Thyroid gland (tissue), 4 donors: ENCODE data around the gene STK36. TPM values are rescaled to one million over a fixed set of nuclear protein-coding genes. Genes with fewer than 3 reads are reported as not detected.

Experiments
- DNase-seq, 2 donors: peaks; one replicate each; pipeline ENCODE4 v3.0.0-alpha.2; 2019
- H3K27ac ChIP-seq, 3 donors: fragments of 200-600 bp; sonication (generic); 1 replicate in 2 of 3; 2 replicates in 1 of 3; pipeline ENCODE4 v1.5.1; 2016 to 2019; ENCODE audit warnings: mild to moderate bottlenecking in 1 of 3, moderate library complexity in 1 of 3
- H3K27me3 ChIP-seq: fragments of 200-600 bp; sonication (generic); one replicate; pipeline ENCODE4 v1.5.1; 2019
- H3K36me3 ChIP-seq, 2 donors: fragments of 200-600 bp; sonication (generic); one replicate each; pipeline ENCODE4 v1.5.1; 2016 to 2019
- H3K4me1 ChIP-seq, 2 donors: fragments of 200-600 bp; sonication (generic); one replicate each; pipeline ENCODE4 v1.5.1; 2017 to 2019
- H3K4me3 ChIP-seq, 3 donors: fragments of 200-600 bp; sonication (generic); replicated peaks in 1 of 3; 1 replicate in 2 of 3; 2 replicates in 1 of 3; pipeline ENCODE4 v1.5.1; 2016; ENCODE audit warnings: mild to moderate bottlenecking in 1 of 3
- H3K9me3 ChIP-seq: fragments of 200-600 bp; sonication (generic); one replicate; pipeline ENCODE4 v1.5.1; 2017
- POLR2A ChIP-seq, 2 donors: fragments of 450-650 bp; IDR thresholded peaks; one replicate each; pipeline ENCODE4 v1.6.1; 2017; ENCODE audit warnings: antibody characterized with exemption in 2 of 2, mild to moderate bottlenecking in 2 of 2, moderate library complexity in 1 of 2
- WGBS, 2 donors: methylation state at CpG; one replicate each; pipeline ENCODE4 v1.1.5; 2017; 5-methylcytosine and 5-hydroxymethylcytosine counted together
- intact Hi-C: fragments of 100-400 bp; cut with DNase I; formaldehyde crosslinking; loops from one replicate; pipeline ENCODE4 v1.15.1; 2023
- total RNA-seq, 4 donors: library from RNA; depleted of rRNA; stranded (reverse); fragments of >200 nt; gene quantifications; one replicate each; pipeline ENCODE4 v1.2.3, GENCODE V29; 2016
- TF ChIP-seq, protein P1 (sequence below), 6 experiments: fragments of 200-600 bp in 3 of 6; fragments of 450-650 bp in 3 of 6; sonication (generic) in 3 of 6; IDR thresholded peaks; one replicate each; pipeline ENCODE4 v1.5.1; 2016 to 2019; ENCODE audit warnings: antibody characterized with exemption in 6 of 6, mild to moderate bottlenecking in 2 of 6, inconsistent platforms in 1 of 6, moderate library complexity in 1 of 6

Gene STK36
- total RNA-seq, 4 donors from 2014 or later: 50.9 to 82.3 (median 64.0) TPM

DNA sequence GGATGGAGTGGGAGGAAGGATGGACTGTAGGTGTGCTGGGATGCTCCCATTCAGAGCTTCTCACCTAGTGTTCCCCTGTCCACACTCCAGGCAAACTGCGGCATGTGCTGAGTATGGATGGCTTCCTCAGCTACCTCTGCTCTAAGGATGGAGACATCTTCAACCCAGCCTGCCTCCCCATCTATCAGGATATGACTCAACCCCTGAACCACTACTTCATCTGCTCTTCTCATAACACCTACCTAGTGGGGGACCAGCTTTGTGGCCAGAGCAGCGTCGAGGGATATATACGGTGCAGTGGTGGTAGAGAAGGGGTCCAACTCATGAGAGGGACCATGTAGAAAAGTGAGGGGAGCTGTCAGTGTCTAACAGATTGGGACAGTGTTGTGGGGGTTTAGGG is 43.9 kb upstream of the STK36 start:
- 95 to 96% methylated on average over 4 of the region's 4 CpGs for WGBS, 2 donors

DNA sequence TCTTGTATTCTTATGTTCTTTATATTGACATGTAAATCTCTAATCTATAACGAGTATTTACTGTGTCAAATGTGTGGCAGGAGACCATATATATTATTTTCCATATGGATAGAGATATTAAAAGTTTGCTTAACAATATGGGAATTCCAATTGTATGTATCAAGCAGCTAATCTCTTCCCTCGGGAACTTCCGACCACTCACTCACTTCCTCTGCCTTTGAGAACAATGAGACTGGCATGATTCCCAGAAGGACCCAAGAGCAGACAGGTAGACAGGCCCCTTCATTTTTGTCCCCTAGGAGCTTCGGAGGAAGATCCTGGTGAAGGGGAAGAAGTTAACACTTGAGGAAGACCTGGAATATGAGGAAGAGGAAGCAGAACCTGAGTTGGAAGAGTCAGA is 40.0 kb upstream of the STK36 start:
- Histone ChIP-seq H3K27ac (no peak overlapping the region), H3K4me3 (no peak overlapping the region), H3K9me3 (no peaks in the 10 kb centered on the region), H3K4me1 (no peaks in the 10 kb centered on the region), H3K36me3 (peaks cover 8 to 19% of the 10 kb centered on the region in 2 donors), H3K27me3 (no peaks in the 10 kb centered on the region)
- no peak for DNase-seq
- TF ChIP-seq, protein P1, sequence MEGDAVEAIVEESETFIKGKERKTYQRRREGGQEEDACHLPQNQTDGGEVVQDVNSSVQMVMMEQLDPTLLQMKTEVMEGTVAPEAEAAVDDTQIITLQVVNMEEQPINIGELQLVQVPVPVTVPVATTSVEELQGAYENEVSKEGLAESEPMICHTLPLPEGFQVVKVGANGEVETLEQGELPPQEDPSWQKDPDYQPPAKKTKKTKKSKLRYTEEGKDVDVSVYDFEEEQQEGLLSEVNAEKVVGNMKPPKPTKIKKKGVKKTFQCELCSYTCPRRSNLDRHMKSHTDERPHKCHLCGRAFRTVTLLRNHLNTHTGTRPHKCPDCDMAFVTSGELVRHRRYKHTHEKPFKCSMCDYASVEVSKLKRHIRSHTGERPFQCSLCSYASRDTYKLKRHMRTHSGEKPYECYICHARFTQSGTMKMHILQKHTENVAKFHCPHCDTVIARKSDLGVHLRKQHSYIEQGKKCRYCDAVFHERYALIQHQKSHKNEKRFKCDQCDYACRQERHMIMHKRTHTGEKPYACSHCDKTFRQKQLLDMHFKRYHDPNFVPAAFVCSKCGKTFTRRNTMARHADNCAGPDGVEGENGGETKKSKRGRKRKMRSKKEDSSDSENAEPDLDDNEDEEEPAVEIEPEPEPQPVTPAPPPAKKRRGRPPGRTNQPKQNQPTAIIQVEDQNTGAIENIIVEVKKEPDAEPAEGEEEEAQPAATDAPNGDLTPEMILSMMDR (IDR thresholded peaks at IDR 0.05): no peak
- TF ChIP-seq POLR2A (IDR thresholded peaks at IDR 0.05): no peak
- intact Hi-C loops: no loop called here
- WGBS, 2 donors: 53 to 64% methylated on average over 4 of the region's 4 CpGs

More for the DNA sequence above, 43.9 kb upstream of the STK36 start:
- intact Hi-C loops: no loop called here
- no peak for DNase-seq
- Histone ChIP-seq H3K4me1 (peaks cover 3 to 6% of the 10 kb centered on the region in 2 donors), H3K36me3 (no peaks in the 10 kb centered on the region), H3K4me3 (no peak overlapping the region), H3K27ac (no peak overlapping the region), H3K9me3 (no peaks in the 10 kb centered on the region), H3K27me3 (no peaks in the 10 kb centered on the region)
- TF ChIP-seq POLR2A (IDR thresholded peaks at IDR 0.05): no peak
- TF ChIP-seq, protein P1 (IDR thresholded peaks at IDR 0.05): no peak

DNA sequence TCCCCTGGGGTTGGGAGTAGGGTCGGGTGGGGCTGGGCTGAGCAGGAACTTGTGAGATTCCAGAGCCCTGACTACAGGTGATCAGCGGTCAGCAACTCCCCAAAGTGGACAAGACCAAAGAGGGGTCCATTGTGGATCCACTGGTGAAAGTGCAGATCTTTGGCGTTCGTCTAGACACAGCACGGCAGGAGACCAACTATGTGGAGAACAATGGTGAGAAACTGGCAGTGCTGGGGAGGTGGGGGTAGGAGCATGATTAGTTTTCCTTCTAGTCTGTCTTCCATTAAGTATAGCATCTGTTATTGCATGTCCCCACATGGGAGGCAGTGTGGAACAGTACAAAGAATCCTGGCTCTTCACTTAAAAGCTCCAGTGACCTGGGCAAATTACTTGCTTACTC is 36.2 kb upstream of the STK36 start:
- TF ChIP-seq POLR2A (IDR thresholded peaks at IDR 0.05): no peak
- TF ChIP-seq, protein P1 (IDR thresholded peaks at IDR 0.05): no peak
- Histone ChIP-seq H3K27ac (no peak overlapping the region), H3K4me1 (no peaks in the 10 kb centered on the region), H3K9me3 (no peaks in the 10 kb centered on the region), H3K4me3 (no peak overlapping the region), H3K27me3 (no peaks in the 10 kb centered on the region), H3K36me3 (peaks cover 43 to 51% of the 10 kb centered on the region in 2 donors)
- 91 to 98% methylated on average over 5 of the region's 5 CpGs for WGBS, 2 donors
- intact Hi-C loops: no loop called here
- no peak for DNase-seq

DNA sequence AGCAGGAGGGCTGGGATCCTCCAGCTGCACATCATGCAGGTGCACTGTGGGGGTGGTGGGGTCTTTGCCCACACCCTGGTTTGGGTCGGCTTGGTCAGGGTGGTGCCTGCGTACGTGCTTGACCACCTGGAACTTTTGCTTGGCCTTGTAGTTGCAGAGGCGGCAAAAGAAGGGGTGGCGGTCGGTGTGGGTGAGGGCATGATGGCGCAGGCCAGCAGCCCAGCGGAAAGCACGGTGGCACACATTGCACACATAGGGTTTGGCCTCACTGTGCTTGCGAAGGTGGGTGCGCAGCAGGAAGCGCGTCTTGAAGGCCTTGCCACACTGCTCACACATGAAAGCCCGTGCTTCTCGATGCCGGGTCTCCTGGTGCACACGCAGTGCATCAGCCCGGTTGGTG is 33.5 kb upstream of the STK36 start:
- no peaks in the 10 kb centered on the region for H3K27me3 ChIP-seq
- DNase-seq: no peak
- no peak overlapping the region for H3K27ac ChIP-seq
- H3K4me3 ChIP-seq: no peak overlapping the region
- peaks cover 56 to 62% of the 10 kb centered on the region in 2 donors for H3K36me3 ChIP-seq
- no peaks in the 10 kb centered on the region for H3K4me1 ChIP-seq
- TF ChIP-seq, protein P1 (IDR thresholded peaks at IDR 0.05): no peak
- TF ChIP-seq POLR2A (IDR thresholded peaks at IDR 0.05): no peak
- no peaks in the 10 kb centered on the region for H3K9me3 ChIP-seq
- intact Hi-C loops: no loop called here
- WGBS, 2 donors: 93 to 95% methylated on average over 11 to 16 of the region's 18 CpGs

DNA sequence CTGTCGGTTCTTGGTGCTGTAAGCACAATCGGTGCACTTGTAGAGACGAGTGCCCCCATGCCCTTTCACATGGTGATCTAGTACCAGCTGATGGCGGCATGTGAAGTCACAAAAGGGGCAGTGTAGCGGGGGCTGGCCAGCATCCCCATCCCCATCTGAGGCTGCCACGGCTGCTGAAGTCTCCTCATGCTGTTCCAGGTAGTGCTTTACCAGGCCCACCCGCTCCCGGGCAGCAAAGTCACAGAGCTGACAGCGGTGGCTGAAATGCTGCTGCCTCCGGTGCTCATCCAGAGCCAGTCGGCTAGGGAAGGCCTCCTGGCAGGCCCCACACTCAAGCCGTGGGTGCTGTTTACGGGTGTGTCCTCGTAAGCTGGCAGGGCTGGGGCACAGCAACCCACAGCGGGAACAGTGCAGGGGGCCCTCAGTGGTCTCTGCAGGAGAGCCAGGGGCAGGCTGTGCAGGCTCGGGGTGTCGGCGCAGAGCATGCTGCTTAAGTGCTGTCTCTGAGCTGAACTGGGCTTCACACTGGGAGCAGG is 29.7 kb upstream of the STK36 start:
- Histone ChIP-seq H3K9me3 (no peaks in the 10 kb centered on the region), H3K27ac (no peak overlapping the region), H3K4me1 (no peaks in the 10 kb centered on the region), H3K4me3 (no peak overlapping the region), H3K27me3 (no peaks in the 10 kb centered on the region), H3K36me3 (peaks cover 66 to 68% of the 10 kb centered on the region in 2 donors)
- TF ChIP-seq, protein P1 (IDR thresholded peaks at IDR 0.05): no peak
- no peak for TF ChIP-seq POLR2A (IDR thresholded peaks at IDR 0.05)
- intact Hi-C loops: loop anchor here (10.0 kb wide), 1 partner anchor 77 kb away; the partner anchor contains the start of genes CNOT9 and USP37
- no peak for DNase-seq
- 92 to 95% methylated on average over 9 to 12 of the region's 18 CpGs for WGBS, 2 donors
